Dedifferentiated amniotic fluid mesenchymal stem cell (primary cell): ENCODE measurements around the gene AACS.
"Not testable (repeated sequence)": the region's sequence is repeated elsewhere in the genome, so short reads cannot be mapped to it uniquely, and the experiment has no call there.

Experiments
- DNase-seq: peaks from one replicate; pipeline ENCODE4 v3.0.0-alpha.2; 2016; ENCODE audit errors: extremely low spot score

AACS gene

GRCh38 chr12:125092108-125092871 lies 27.1 kb downstream of the AACS start:
- no peak for DNase-seq

- no peak for DNase-seq
Observed at GRCh38 chr12:125092872-125093680, 27.8 kb downstream of the AACS start.

GRCh38 chr12:125093681-125094330 lies 28.6 kb downstream of the AACS start:
- DNase-seq, result no peak

- DNase-seq, result no peak
Observed at GRCh38 chr12:125096894-125097293, 31.7 kb downstream of the AACS start.

- no peak for DNase-seq
Observed at GRCh38 chr12:125097427-125097826, 32.2 kb downstream of the AACS start.

- DNase-seq, result no peak
Observed at GRCh38 chr12:125098676-125099408, 33.6 kb downstream of the AACS start.

- no peak for DNase-seq
Observed at GRCh38 chr12:125099409-125099782, 34.2 kb downstream of the AACS start.

- no peak for DNase-seq
Observed at GRCh38 chr12:125100551-125101434, 35.6 kb downstream of the AACS start.

GRCh38 chr12:125104982-125105381 lies 39.7 kb downstream of the AACS start:
- DNase-seq, result no peak

- no peak for DNase-seq
Observed at GRCh38 chr12:125105600-125105999, 40.4 kb downstream of the AACS start.

GRCh38 chr12:125110641-125111360 lies 45.6 kb downstream of the AACS start:
- DNase-seq, result peak; percentile 68

GRCh38 chr12:125111403-125111802 lies 46.2 kb downstream of the AACS start:
- DNase-seq, result no peak

- DNase-seq, result not testable (repeated sequence)
Observed at GRCh38 chr12:125112614-125113013, 47.4 kb downstream of the AACS start.

GRCh38 chr12:125113263-125113662 lies 48.0 kb downstream of the AACS start:
- DNase-seq, result no peak

GRCh38 chr12:125113789-125114188 lies 48.6 kb downstream of the AACS start:
- no peak for DNase-seq

GRCh38 chr12:125114365-125115141 lies 49.3 kb downstream of the AACS start:
- no peak for DNase-seq

GRCh38 chr12:125120566-125120965 lies 55.3 kb downstream of the AACS start:
- DNase-seq, result no peak

- no peak for DNase-seq
Observed at GRCh38 chr12:125121106-125121505, 55.9 kb downstream of the AACS start.

GRCh38 chr12:125122668-125123067 lies 57.4 kb downstream of the AACS start:
- no peak for DNase-seq
